HepG2 (cell line): ENCODE data around the gene C20orf202. TPM values are rescaled to one million over a fixed set of nuclear protein-coding genes. Genes with fewer than 3 reads are reported as not detected.

Experiments
- ATF7-NPFF ChIP-seq: sonication (generic); formaldehyde crosslinking; IDR thresholded peaks from 2 replicates; pipeline ENCODE4 v1.8.1; 2023; ENCODE audit warnings: mild to moderate bottlenecking, low read depth, missing genetic modification reagents, moderate library complexity
- CHCHD3 ChIP-seq: sonication (generic); formaldehyde crosslinking; IDR thresholded peaks from 2 replicates; pipeline ENCODE4 v1.8.0; 2022; ENCODE audit warnings: mild to moderate bottlenecking, missing genetic modification reagents, moderate library complexity
- FOXK1 ChIP-seq: sonication (generic); formaldehyde crosslinking; IDR thresholded peaks from 2 replicates; pipeline ENCODE4 v1.4.0; 2020; ENCODE audit warnings: low read depth, missing genetic modification reagents, borderline replicate concordance
- GLI4 ChIP-seq: sonication (generic); formaldehyde crosslinking; IDR thresholded peaks from 2 replicates; pipeline ENCODE4 v1.5.1; 2020; ENCODE audit warnings: missing genetic modification reagents, mild to moderate bottlenecking, moderate library complexity, borderline replicate concordance
- MATR3 ChIP-seq: sonication (generic); formaldehyde crosslinking; IDR thresholded peaks from 2 replicates; pipeline ENCODE4 v1.4.0; 2020; ENCODE audit warnings: missing genetic modification reagents
- MTERF4 ChIP-seq: sonication (generic); formaldehyde crosslinking; IDR thresholded peaks from 2 replicates; pipeline ENCODE4 v1.8.0; 2023; ENCODE audit warnings: mild to moderate bottlenecking, missing genetic modification reagents
- MXD1 ChIP-seq: sonication (generic); formaldehyde crosslinking; IDR thresholded peaks from 2 replicates; pipeline ENCODE4 v1.4.0; 2020; ENCODE audit warnings: mild to moderate bottlenecking, missing genetic modification reagents
- POLR2G ChIP-seq: fragments of 200-400 bp; formaldehyde crosslinking; IDR thresholded peaks from 2 replicates; pipeline ENCODE4 v1.6.1; 2018; ENCODE audit warnings: mild to moderate bottlenecking, low read depth, low read length, moderate library complexity
- SP1 ChIP-seq, 2 experiments: fragments of 450-650 bp in 1 of 2; sonication (generic) in 1 of 2; formaldehyde crosslinking in 1 of 2; IDR thresholded peaks; 2 replicates each; pipeline versions ENCODE4 v1.4.0 to v1.6.1; 2016 to 2020; ENCODE audit warnings: missing genetic modification reagents in 1 of 2
- THYN1 ChIP-seq: sonication (generic); formaldehyde crosslinking; IDR thresholded peaks from 2 replicates; pipeline ENCODE4 v1.8.1; 2023; ENCODE audit warnings: low read depth, mild to moderate bottlenecking, moderate library complexity, missing genetic modification reagents, borderline replicate concordance
- ZNF225 ChIP-seq: sonication (generic); formaldehyde crosslinking; IDR thresholded peaks from 2 replicates; pipeline ENCODE4 v1.4.0; 2020; ENCODE audit warnings: mild to moderate bottlenecking, missing genetic modification reagents
- ZNF274 ChIP-seq: sonication (generic); formaldehyde crosslinking; IDR thresholded peaks from 2 replicates; pipeline ENCODE4 v1.5.1; 2020; ENCODE audit warnings: mild to moderate bottlenecking, missing genetic modification reagents
- ZNF382 ChIP-seq: sonication (generic); formaldehyde crosslinking; IDR thresholded peaks from 2 replicates; pipeline ENCODE4 v1.5.0; 2020; ENCODE audit warnings: missing genetic modification reagents, mild to moderate bottlenecking, borderline replicate concordance
- ZNF776 ChIP-seq: sonication (generic); formaldehyde crosslinking; IDR thresholded peaks from 2 replicates; pipeline ENCODE4 v1.4.0; 2020; ENCODE audit warnings: mild to moderate bottlenecking, missing genetic modification reagents
- polyA plus RNA-seq, 8 experiments: library from polyadenylated mRNA; depleted of rRNA in 3 of 8; stranded (reverse) in 7 of 8; unstranded in 1 of 8; fragments of >200 nt; fragmentation: Illumina TruSeq in 4 of 8; extraction: Trizol in 4 of 8; gene quantifications; 2 replicates each; pipeline versions ENCODE4 v1.2.1 to v1.2.3, GENCODE V29; 2011 to 2016; ENCODE audit warnings: low read depth in 4 of 8, missing spikeins in 1 of 8, mixed read lengths in 1 of 8; ENCODE audit not compliant: insufficient read depth in 1 of 8
- total RNA-seq, 5 experiments: library from RNA; depleted of rRNA; stranded (reverse); fragments of >200 nt; fragmentation: Illumina TruSeq; extraction: Trizol; gene quantifications; 2 replicates each; pipeline ENCODE4 v1.2.3, GENCODE V29; 2016; ENCODE audit warnings: low read depth in 1 of 5
- TF ChIP-seq, protein P1 (sequence below): sonication (generic); formaldehyde crosslinking; IDR thresholded peaks from 2 replicates; pipeline ENCODE4 v1.4.0; 2020; ENCODE audit warnings: low read depth, missing genetic modification reagents
- TF ChIP-seq, protein P2 (sequence below): sonication (generic); formaldehyde crosslinking; conservative IDR thresholded peaks from 2 replicates; pipeline ENCODE4 v1.4.0; 2020; ENCODE audit warnings: missing genetic modification reagents
- TF ChIP-seq, protein P3 (sequence below): sonication (generic); formaldehyde crosslinking; IDR thresholded peaks from 2 replicates; pipeline ENCODE4 v1.5.0; 2020; ENCODE audit warnings: mild to moderate bottlenecking, missing genetic modification reagents, moderate library complexity
- TF ChIP-seq, protein P4 (sequence below): sonication (generic); formaldehyde crosslinking; IDR thresholded peaks from 2 replicates; pipeline ENCODE4 v1.8.1; 2023; ENCODE audit warnings: mild to moderate bottlenecking, moderate library complexity, missing genetic modification reagents

The C20orf202 gene
- total and polyA plus RNA-seq, 2 of the 13 experiments (the other 11 are each of a cell fraction or from before 2014, with no cell fraction given): 0.20 to 1.2 TPM

GRCh38 chr20:1225783-1226654 is 22.8 kb downstream of the C20orf202 start, which contains the start of gene RAD21L1 (continued):
- TF ChIP-seq, protein P1, sequence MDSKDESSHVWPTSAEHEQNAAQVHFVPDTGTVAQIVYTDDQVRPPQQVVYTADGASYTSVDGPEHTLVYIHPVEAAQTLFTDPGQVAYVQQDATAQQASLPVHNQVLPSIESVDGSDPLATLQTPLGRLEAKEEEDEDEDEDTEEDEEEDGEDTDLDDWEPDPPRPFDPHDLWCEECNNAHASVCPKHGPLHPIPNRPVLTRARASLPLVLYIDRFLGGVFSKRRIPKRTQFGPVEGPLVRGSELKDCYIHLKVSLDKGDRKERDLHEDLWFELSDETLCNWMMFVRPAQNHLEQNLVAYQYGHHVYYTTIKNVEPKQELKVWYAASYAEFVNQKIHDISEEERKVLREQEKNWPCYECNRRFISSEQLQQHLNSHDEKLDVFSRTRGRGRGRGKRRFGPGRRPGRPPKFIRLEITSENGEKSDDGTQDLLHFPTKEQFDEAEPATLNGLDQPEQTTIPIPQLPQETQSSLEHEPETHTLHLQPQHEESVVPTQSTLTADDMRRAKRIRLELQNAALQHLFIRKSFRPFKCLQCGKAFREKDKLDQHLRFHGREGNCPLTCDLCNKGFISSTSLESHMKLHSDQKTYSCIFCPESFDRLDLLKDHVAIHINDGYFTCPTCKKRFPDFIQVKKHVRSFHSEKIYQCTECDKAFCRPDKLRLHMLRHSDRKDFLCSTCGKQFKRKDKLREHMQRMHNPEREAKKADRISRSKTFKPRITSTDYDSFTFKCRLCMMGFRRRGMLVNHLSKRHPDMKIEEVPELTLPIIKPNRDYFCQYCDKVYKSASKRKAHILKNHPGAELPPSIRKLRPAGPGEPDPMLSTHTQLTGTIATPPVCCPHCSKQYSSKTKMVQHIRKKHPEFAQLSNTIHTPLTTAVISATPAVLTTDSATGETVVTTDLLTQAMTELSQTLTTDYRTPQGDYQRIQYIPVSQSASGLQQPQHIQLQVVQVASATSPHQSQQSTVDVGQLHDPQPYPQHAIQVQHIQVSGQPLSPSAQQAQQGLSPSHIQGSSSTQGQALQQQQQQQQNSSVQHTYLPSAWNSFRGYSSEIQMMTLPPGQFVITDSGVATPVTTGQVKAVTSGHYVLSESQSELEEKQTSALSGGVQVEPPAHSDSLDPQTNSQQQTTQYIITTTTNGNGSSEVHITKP: no peak
- TF ChIP-seq ZNF274 (CRISPR knock-in tag): no peak
- TF ChIP-seq ZNF776 (CRISPR knock-in tag): peak; percentile 61; the same call in 1 of the 2 replicates
- TF ChIP-seq THYN1 (CRISPR knock-in tag): no peak
- TF ChIP-seq SP1 (IDR thresholded peaks at IDR 0.05): no peak
- no peak for TF ChIP-seq SP1 (CRISPR knock-in tag; IDR thresholded peaks at IDR 0.05)
- TF ChIP-seq GLI4 (CRISPR knock-in tag): no peak
- TF ChIP-seq, protein P2, sequence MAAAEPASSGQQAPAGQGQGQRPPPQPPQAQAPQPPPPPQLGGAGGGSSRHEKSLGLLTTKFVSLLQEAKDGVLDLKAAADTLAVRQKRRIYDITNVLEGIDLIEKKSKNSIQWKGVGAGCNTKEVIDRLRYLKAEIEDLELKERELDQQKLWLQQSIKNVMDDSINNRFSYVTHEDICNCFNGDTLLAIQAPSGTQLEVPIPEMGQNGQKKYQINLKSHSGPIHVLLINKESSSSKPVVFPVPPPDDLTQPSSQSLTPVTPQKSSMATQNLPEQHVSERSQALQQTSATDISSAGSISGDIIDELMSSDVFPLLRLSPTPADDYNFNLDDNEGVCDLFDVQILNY (CRISPR knock-in tag): 0 out of 2 replicates have a peak, but pooled peaks have one; percentile 8
- peak; percentile 76 for TF ChIP-seq MXD1 (CRISPR knock-in tag)
- no peak for TF ChIP-seq ZNF382 (CRISPR knock-in tag)
- peak; percentile 75; the same call in 1 of the 2 replicates for TF ChIP-seq ZNF225 (CRISPR knock-in tag)
- TF ChIP-seq, protein P3, sequence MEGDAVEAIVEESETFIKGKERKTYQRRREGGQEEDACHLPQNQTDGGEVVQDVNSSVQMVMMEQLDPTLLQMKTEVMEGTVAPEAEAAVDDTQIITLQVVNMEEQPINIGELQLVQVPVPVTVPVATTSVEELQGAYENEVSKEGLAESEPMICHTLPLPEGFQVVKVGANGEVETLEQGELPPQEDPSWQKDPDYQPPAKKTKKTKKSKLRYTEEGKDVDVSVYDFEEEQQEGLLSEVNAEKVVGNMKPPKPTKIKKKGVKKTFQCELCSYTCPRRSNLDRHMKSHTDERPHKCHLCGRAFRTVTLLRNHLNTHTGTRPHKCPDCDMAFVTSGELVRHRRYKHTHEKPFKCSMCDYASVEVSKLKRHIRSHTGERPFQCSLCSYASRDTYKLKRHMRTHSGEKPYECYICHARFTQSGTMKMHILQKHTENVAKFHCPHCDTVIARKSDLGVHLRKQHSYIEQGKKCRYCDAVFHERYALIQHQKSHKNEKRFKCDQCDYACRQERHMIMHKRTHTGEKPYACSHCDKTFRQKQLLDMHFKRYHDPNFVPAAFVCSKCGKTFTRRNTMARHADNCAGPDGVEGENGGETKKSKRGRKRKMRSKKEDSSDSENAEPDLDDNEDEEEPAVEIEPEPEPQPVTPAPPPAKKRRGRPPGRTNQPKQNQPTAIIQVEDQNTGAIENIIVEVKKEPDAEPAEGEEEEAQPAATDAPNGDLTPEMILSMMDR: peak; percentile 29
- 0 out of 2 replicates have a peak, but pooled peaks have one; percentile 29 for TF ChIP-seq CHCHD3 (CRISPR knock-in tag)
- TF ChIP-seq MATR3: no peak
- TF ChIP-seq ATF7-NPFF (CRISPR knock-in tag): peak; percentile 65; the same call in 1 of the 2 replicates
- TF ChIP-seq FOXK1 (CRISPR knock-in tag): no peak
- no peak for TF ChIP-seq POLR2G
- TF ChIP-seq MTERF4 (CRISPR knock-in tag): peak; percentile 5; the same call in 1 of the 2 replicates
- TF ChIP-seq, protein P4, sequence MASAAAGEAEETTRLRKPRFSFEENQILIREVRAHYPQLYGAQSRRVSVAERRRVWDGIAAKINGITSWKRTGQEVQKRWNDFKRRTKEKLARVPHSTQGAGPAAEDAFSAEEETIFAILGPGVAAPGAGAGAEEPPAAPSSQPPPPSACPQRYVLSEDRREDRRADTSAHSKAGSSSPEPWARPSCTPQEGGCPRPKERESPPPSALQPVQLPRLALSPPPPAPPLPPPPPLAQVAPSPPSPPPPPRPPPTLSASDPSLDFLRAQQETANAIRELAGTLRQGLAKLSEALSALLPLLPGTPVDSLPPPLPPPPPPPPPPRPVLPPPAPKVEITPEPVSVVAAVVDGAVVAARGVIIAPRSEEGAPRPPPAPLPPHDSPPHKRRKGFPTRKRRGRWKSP (CRISPR knock-in tag): no peak; the same call in 1 of the 2 replicates
